Skeletal muscle tissue (tissue), 4 donors: ENCODE measurements around the gene TMEM89. TPM values are rescaled to one million over a fixed set of nuclear protein-coding genes. Genes with fewer than 3 reads are reported as not detected.

Experiments used
- H3K27ac ChIP-seq: one replicate; pipeline ENCODE4 v1.7.0; 2013; ENCODE audit warnings: mild to moderate bottlenecking, low read depth, low read length, inconsistent platforms
- H3K27me3 ChIP-seq, 3 donors: one replicate each; pipeline ENCODE4 v1.7.0; 2013; ENCODE audit warnings: low read length in 3 of 3; ENCODE audit not compliant: control insufficient read depth in 3 of 3, insufficient read depth in 3 of 3
- H3K36me3 ChIP-seq, 3 donors: one replicate each; pipeline ENCODE4 v1.7.0; 2013; ENCODE audit warnings: low read length in 3 of 3; ENCODE audit not compliant: control insufficient read depth in 3 of 3, insufficient read depth in 3 of 3
- H3K4me1 ChIP-seq, 3 donors: one replicate each; pipeline ENCODE4 v1.7.0; 2013; ENCODE audit warnings: low read length in 3 of 3, mild to moderate bottlenecking in 3 of 3; ENCODE audit not compliant: control insufficient read depth in 3 of 3, insufficient read depth in 3 of 3
- H3K4me3 ChIP-seq, 3 donors: one replicate each; pipeline ENCODE4 v1.7.0; 2013; ENCODE audit warnings: low read length in 3 of 3
- H3K9ac ChIP-seq, 3 donors: one replicate each; pipeline ENCODE4 v1.7.0; 2013; ENCODE audit warnings: low read length in 3 of 3, mild to moderate bottlenecking in 3 of 3, moderate library complexity in 2 of 3, low read depth in 1 of 3
- H3K9me3 ChIP-seq, 3 donors: one replicate each; pipeline ENCODE4 v1.7.0; 2013; ENCODE audit warnings: low read length in 3 of 3; ENCODE audit not compliant: control insufficient read depth in 3 of 3
- total RNA-seq: library from RNA; depleted of rRNA; stranded (reverse); fragments of >200 nt; gene quantifications from one replicate; pipeline ENCODE4 v1.2.3, GENCODE V29; 2014
- donor health status: Osteomylitis.

TMEM89 gene
- total RNA-seq, 1 donor from 2014 or later = not detected

- no peaks in the 10 kb centered on the region for H3K36me3 ChIP-seq
- H3K4me1 ChIP-seq = peaks cover 5 to 15% (median 8%) of the 10 kb centered on the region in 3 donors
- peaks cover 21 to 42% (median 34%) of the 10 kb centered on the region in 3 donors for H3K27me3 ChIP-seq
- peak overlapping the region in 2 of 3 donors; percentile 45 to 60 for H3K9ac ChIP-seq
- no peaks in the 10 kb centered on the region for H3K9me3 ChIP-seq
- peak overlapping the region; percentile 43 to 69 (median 67) for H3K4me3 ChIP-seq
- no peak overlapping the region for H3K27ac ChIP-seq
Observed at GRCh38 chr3:48656061-48656840, 34.7 kb upstream of the TMEM89 start.

GRCh38 chr3:48655606-48656005, 34.0 kb upstream of the TMEM89 start:
- Histone ChIP-seq H3K36me3 (no peaks in the 10 kb centered on the region), H3K4me1 (peaks cover 3 to 20% (median 6%) of the 10 kb centered on the region in 3 donors), H3K27me3 (peaks cover 15 to 35% (median 30%) of the 10 kb centered on the region in 3 donors), H3K9ac (no peak overlapping the region), H3K4me3 (peak overlapping the region in 2 of 3 donors; percentile 22 to 67), H3K9me3 (no peaks in the 10 kb centered on the region), H3K27ac (no peak overlapping the region)

- no peaks in the 10 kb centered on the region for H3K9me3 ChIP-seq
- H3K27ac ChIP-seq = no peak overlapping the region
- peaks cover 3 to 21% (median 6%) of the 10 kb centered on the region in 3 donors for H3K4me1 ChIP-seq
- H3K36me3 ChIP-seq = no peaks in the 10 kb centered on the region
- H3K9ac ChIP-seq = no peak overlapping the region
- H3K4me3 ChIP-seq = no peak overlapping the region
- peaks cover 10 to 30% (median 25%) of the 10 kb centered on the region in 3 donors for H3K27me3 ChIP-seq
Observed at GRCh38 chr3:48655063-48655462, 33.5 kb upstream of the TMEM89 start.

- Histone ChIP-seq H3K27ac (no peak overlapping the region), H3K36me3 (no peaks in the 10 kb centered on the region), H3K9me3 (no peaks in the 10 kb centered on the region), H3K4me3 (no peak overlapping the region), H3K4me1 (peaks cover 3 to 21% (median 6%) of the 10 kb centered on the region in 3 donors), H3K27me3 (peaks cover 0 to 12% (median 11%) of the 10 kb centered on the region in 3 donors), H3K9ac (no peak overlapping the region)
Observed at GRCh38 chr3:48652923-48653715, 31.6 kb upstream of the TMEM89 start.

GRCh38 chr3:48651771-48652170, 30.2 kb upstream of the TMEM89 start:
- no peak overlapping the region for H3K4me3 ChIP-seq

GRCh38 chr3:48650723-48651122, 29.2 kb upstream of the TMEM89 start:
- Histone ChIP-seq H3K36me3 (no peaks in the 10 kb centered on the region), H3K27ac (no peak overlapping the region), H3K4me3 (no peak overlapping the region), H3K4me1 (peaks cover 0 to 12% (median 0%) of the 10 kb centered on the region in 3 donors), H3K9ac (no peak overlapping the region), H3K27me3 (peaks cover 0 to 6% (median 3%) of the 10 kb centered on the region in 3 donors), H3K9me3 (no peaks in the 10 kb centered on the region)

More at GRCh38 chr3:48651771-48652170, 30.2 kb upstream of the TMEM89 start:
- no peak overlapping the region for H3K27ac ChIP-seq
- H3K4me1 ChIP-seq = peaks cover 3 to 20% (median 5%) of the 10 kb centered on the region in 3 donors
- peaks cover 0 to 6% (median 3%) of the 10 kb centered on the region in 3 donors for H3K27me3 ChIP-seq
- H3K9ac ChIP-seq = no peak overlapping the region
- H3K9me3 ChIP-seq = no peaks in the 10 kb centered on the region
- no peaks in the 10 kb centered on the region for H3K36me3 ChIP-seq

GRCh38 chr3:48648188-48648850, 26.8 kb upstream of the TMEM89 start:
- H3K27ac ChIP-seq = no peak overlapping the region
- H3K4me3 ChIP-seq = no peak overlapping the region
- H3K27me3 ChIP-seq = no peaks in the 10 kb centered on the region
- H3K36me3 ChIP-seq = no peaks in the 10 kb centered on the region
- H3K9ac ChIP-seq = no peak overlapping the region
- H3K4me1 ChIP-seq = peaks cover 0 to 7% (median 0%) of the 10 kb centered on the region in 3 donors
- no peaks in the 10 kb centered on the region for H3K9me3 ChIP-seq

- peaks cover 0 to 7% (median 0%) of the 10 kb centered on the region in 3 donors for H3K4me1 ChIP-seq
- H3K27me3 ChIP-seq = no peaks in the 10 kb centered on the region
- no peaks in the 10 kb centered on the region for H3K36me3 ChIP-seq
- H3K9me3 ChIP-seq = no peaks in the 10 kb centered on the region
- no peak overlapping the region for H3K27ac ChIP-seq
- no peak overlapping the region for H3K9ac ChIP-seq
- no peak overlapping the region for H3K4me3 ChIP-seq
Observed at GRCh38 chr3:48647714-48648113, 26.1 kb upstream of the TMEM89 start.

- Histone ChIP-seq H3K4me1 (no peaks in the 10 kb centered on the region), H3K4me3 (no peak overlapping the region), H3K27me3 (peaks cover 0 to 3% (median 0%) of the 10 kb centered on the region in 3 donors), H3K9me3 (no peaks in the 10 kb centered on the region), H3K36me3 (no peaks in the 10 kb centered on the region), H3K27ac (no peak overlapping the region), H3K9ac (no peak overlapping the region)
Observed at GRCh38 chr3:48644898-48645760, 23.6 kb upstream of the TMEM89 start.
